B cell (primary cell): ENCODE data around the gene POLD4. TPM values are rescaled to one million over a fixed set of nuclear protein-coding genes. Genes with fewer than 3 reads are reported as not detected.

ENCODE experiments used
- ATAC-seq: fragments of 200-7000 bp; cut with Tn5 transposase; one replicate; pipeline ENCODE4 v1.10.0; 2021; ENCODE audit warnings: low read depth, mild to moderate bottlenecking, moderate number of reproducible peaks, moderate library complexity
- CTCF ChIA-PET: fragments of 350-600 bp; sonication (Branson Sonifier 250); formaldehyde crosslinking; loops from one replicate; lab custom pipeline; 2021; ENCODE audit warnings: antibody characterized with exemption, inconsistent platforms; lab: Charles Lee
- POLR2A ChIA-PET: fragments of 350-600 bp; sonication (Branson Sonifier 250); formaldehyde crosslinking; loops from one replicate; lab custom pipeline; 2021; ENCODE audit warnings: antibody characterized with exemption; lab: Charles Lee
- DNase-seq: peaks from one replicate; pipeline ENCODE4 v3.0.0; 2013
- H2AFZ ChIP-seq: 2 replicates; pipeline ENCODE4 v1.6.1; 2012; ENCODE audit warnings: mild to moderate bottlenecking, low read depth, low read length; ENCODE audit not compliant: insufficient read depth, poor library complexity, severe bottlenecking
- H3K27ac ChIP-seq, 2 donors: 1 replicate in 1 of 2; 2 replicates in 1 of 2; pipeline ENCODE4 v1.5.1; 2012 to 2013; ENCODE audit warnings: low read length in 2 of 2, mild to moderate bottlenecking in 2 of 2, moderate library complexity in 1 of 2
- H3K27me3 ChIP-seq, 4 experiments: fragments of 200-600 bp in 1 of 4; sonication (generic) in 1 of 4; replicated peaks in 1 of 4; 1 replicate in 2 of 4; 2 replicates in 2 of 4; pipeline versions ENCODE4 v1.6.1 to v1.7.0; 2013 to 2016; ENCODE audit warnings: low read length in 3 of 4, mild to moderate bottlenecking in 2 of 4, mixed read lengths in 1 of 4, moderate library complexity in 1 of 4; ENCODE audit not compliant: insufficient read depth in 4 of 4, control insufficient read depth in 3 of 4; ENCODE audit errors: control extremely low read depth in 1 of 4
- H3K36me3 ChIP-seq, 2 experiments: replicated peaks in 1 of 2; 1 replicate in 1 of 2; 2 replicates in 1 of 2; pipeline versions ENCODE4 v1.6.1 to v1.7.1; 2013; ENCODE audit warnings: low read length in 1 of 2; ENCODE audit not compliant: insufficient read depth in 2 of 2, control insufficient read depth in 1 of 2; ENCODE audit errors: control extremely low read depth in 1 of 2, extremely low read depth in 1 of 2
- H3K4me1 ChIP-seq, 2 donors: fragments of 200-600 bp in 1 of 2; sonication (generic) in 1 of 2; 1 replicate in 1 of 2; 2 replicates in 1 of 2; pipeline versions ENCODE4 v1.5.1 to v1.6.1; 2013 to 2017; ENCODE audit warnings: low read length in 2 of 2; ENCODE audit not compliant: control insufficient read depth in 2 of 2, insufficient read depth in 2 of 2
- H3K4me2 ChIP-seq: replicated peaks from 2 replicates; pipeline ENCODE3; 2012; ENCODE audit warnings: mild to moderate bottlenecking, low read depth, low read length; ENCODE audit not compliant: poor library complexity, severe bottlenecking
- H3K4me3 ChIP-seq, 5 experiments: fragments of 200-600 bp in 1 of 5; sonication (generic) in 1 of 5; 1 replicate in 3 of 5; 2 replicates in 2 of 5; pipeline versions ENCODE4 v1.5.1 to v1.7.0; 2011 to 2016; ENCODE audit warnings: low read length in 4 of 5, mild to moderate bottlenecking in 4 of 5, low read depth in 2 of 5, control low read depth in 1 of 5, moderate library complexity in 1 of 5; ENCODE audit not compliant: insufficient read depth in 1 of 5; ENCODE audit errors: control extremely low read depth in 1 of 5, extremely low read depth in 1 of 5
- H3K79me2 ChIP-seq: fragments of 200-600 bp; sonication (generic); one replicate; pipeline ENCODE4 v1.6.0; 2016; ENCODE audit warnings: low read length; ENCODE audit not compliant: control insufficient read depth, insufficient read depth
- H3K9ac ChIP-seq: fragments of 200-600 bp; sonication (generic); 2 replicates; pipeline ENCODE4 v1.6.1; 2017; ENCODE audit warnings: mild to moderate bottlenecking, low read length, moderate library complexity
- H3K9me3 ChIP-seq, 3 donors: one replicate each; pipeline versions ENCODE4 v1.6.1 to v1.7.1; 2013; ENCODE audit warnings: low read length in 2 of 3; ENCODE audit not compliant: control insufficient read depth in 2 of 3, insufficient read depth in 1 of 3; ENCODE audit errors: control extremely low read depth in 1 of 3
- H4K20me1 ChIP-seq: 2 replicates; pipeline ENCODE4 v1.6.0; 2012; ENCODE audit warnings: mild to moderate bottlenecking, low read length; ENCODE audit not compliant: insufficient read depth, control insufficient read depth, poor library complexity, severe bottlenecking
- H3K27ac Mint-ChIP-seq: one replicate; pipeline ENCODE4 v1.8.0; 2021; ENCODE audit warnings: mixed read lengths
- H3K27me3 Mint-ChIP-seq: one replicate; pipeline ENCODE4 v1.8.0; 2021; ENCODE audit warnings: mixed read lengths
- H3K4me1 Mint-ChIP-seq: one replicate; pipeline ENCODE4 v1.8.0; 2021; ENCODE audit warnings: mixed read lengths
- H3K4me3 Mint-ChIP-seq: one replicate; pipeline ENCODE4 v1.8.0; 2021; ENCODE audit warnings: mixed read lengths
- H3K9me3 Mint-ChIP-seq: one replicate; pipeline ENCODE4 v1.8.0; 2022; ENCODE audit warnings: mixed read lengths; ENCODE audit not compliant: insufficient read depth
- CTCF ChIP-seq: fragments of 200-600 bp; IDR thresholded peaks from one replicate; pipeline ENCODE4 v1.8.0; 2022; ENCODE audit warnings: antibody characterized with exemption, mild to moderate bottlenecking
- EZH2 ChIP-seq: IDR thresholded peaks from 2 replicates; pipeline ENCODE4 v1.6.1; 2012; ENCODE audit warnings: borderline replicate concordance, low read depth, mild to moderate bottlenecking, moderate library complexity, low read length; ENCODE audit not compliant: insufficient read depth, poor library complexity, severe bottlenecking
- WGBS: methylation state at CpG from one replicate; pipeline ENCODE4 v1.1.5; 2013; ENCODE audit warnings: missing lambda C conversion rate; ENCODE audit not compliant: insufficient coverage; 5-methylcytosine and 5-hydroxymethylcytosine counted together
- intact Hi-C: fragments of 100-400 bp; cut with micrococcal nuclease; formaldehyde crosslinking; loops from one replicate; pipeline ENCODE4 v1.10.0; 2022
- polyA plus RNA-seq: library from polyadenylated mRNA; depleted of rRNA; stranded (reverse); fragments of >200 nt; gene quantifications from 2 replicates; pipeline ENCODE4 v1.2.3, GENCODE V29; 2012
- total RNA-seq, 2 donors: library from RNA; stranded (reverse); fragments of 120-200 nt in 1 of 2; gene quantifications; 1 replicate in 1 of 2; 2 replicates in 1 of 2; pipeline versions ENCODE4 v1.2.3 to v1.2.4, GENCODE V29; 2013 to 2022

Gene POLD4
- total and polyA plus RNA-seq, 2 donors (not counting 1 experiment from before 2014, with no cell fraction given) = 210 to 559 TPM

- ATAC-seq (no peak), DNase-seq (no peak)
- no peak for TF ChIP-seq CTCF
- no peak for TF ChIP-seq EZH2
- Histone ChIP-seq H4K20me1 (peaks cover 19% of the 10 kb centered on the region), H3K4me1 (peaks cover 8 to 28% of the 10 kb centered on the region in 2 donors), H3K36me3 (no peaks in the 10 kb centered on the region), H3K9me3 (no peaks in the 10 kb centered on the region), H3K9ac (no peak overlapping the region), H3K27ac (no peak overlapping the region), H3K4me3 (no peak overlapping the region), H3K27me3 (no peaks in the 10 kb centered on the region), H2AFZ (no peak overlapping the region), H3K4me2 (no peak overlapping the region), H3K79me2 (peaks cover 35% of the 10 kb centered on the region)
- ChIA-PET POLR2A (interaction anchor here (1.5 kb wide), 1 partner anchor 34 kb away, joined by 5 read pairs; the partner anchor contains the start of gene POLD4), CTCF (interaction anchor here (0.5 to 42.2 kb wide), 10 partner anchors 9 to 313 kb away, joined by 3 to 2379 read pairs (median 3); partner anchors contain the start of genes CLCF1, GRK2, POLD4 and PPP1CA)
- Mint-ChIP-seq H3K4me1 (peaks cover 24% of the 10 kb centered on the region), H3K9me3 (no peaks in the 10 kb centered on the region), H3K4me3 (no peak overlapping the region), H3K27me3 (no peaks in the 10 kb centered on the region), H3K27ac (no peak overlapping the region)
- WGBS = no CpG with 5 or more reads among the region's 6 CpGs
- intact Hi-C loops = no loop called here
Observed at GRCh38 chr11:67387518-67387917, 34.2 kb upstream of the POLD4 start.

- Histone ChIP-seq H3K9me3 (no peaks in the 10 kb centered on the region), H3K4me1 (peaks cover 10 to 29% of the 10 kb centered on the region in 2 donors), H4K20me1 (peaks cover 15% of the 10 kb centered on the region), H3K36me3 (no peaks in the 10 kb centered on the region), H3K4me2 (no peak overlapping the region), H3K79me2 (peaks cover 35% of the 10 kb centered on the region), H3K27me3 (no peaks in the 10 kb centered on the region), H3K4me3 (no peak overlapping the region), H2AFZ (no peak overlapping the region), H3K27ac (no peak overlapping the region), H3K9ac (no peak overlapping the region)
- Mint-ChIP-seq H3K27ac (no peak overlapping the region), H3K4me3 (no peak overlapping the region), H3K9me3 (no peaks in the 10 kb centered on the region), H3K27me3 (no peaks in the 10 kb centered on the region), H3K4me1 (peaks cover 25% of the 10 kb centered on the region)
- ATAC-seq (no peak), DNase-seq (no peak)
- ChIA-PET CTCF (interaction anchor here (0.9 to 42.2 kb wide), 11 partner anchors 8 to 306 kb away, joined by 3 to 2379 read pairs (median 3); partner anchors contain the start of genes CLCF1, GRK2, POLD4 and PPP1CA), POLR2A (interaction anchor here (0.7 to 1.5 kb wide), 4 partner anchors 11 to 928 kb away, joined by 4 to 8 read pairs (median 4); partner anchors contain the start of gene POLD4)
- TF ChIP-seq CTCF = no peak
- TF ChIP-seq EZH2 = no peak
- intact Hi-C loops = no loop called here
- WGBS = 30% methylated on average over 2 of the region's 9 CpGs
Observed at GRCh38 chr11:67387069-67387468, 33.7 kb upstream of the POLD4 start.
